Calu3 (cell line): ENCODE results near the gene LGALS9. TPM values are rescaled to one million over a fixed set of nuclear protein-coding genes. Genes with fewer than 3 reads are reported as not detected.
"Not testable (repeated sequence)": the region's sequence is repeated elsewhere in the genome, so short reads cannot be mapped to it uniquely, and the experiment has no call there.

Source experiments
- BruUV-seq: library from RNA; stranded (reverse); fragments of 400-500 nt; replicated peaks from 2 replicates; lab custom pipeline; 2021; lab: Mats Ljungman, UMichigan
- CTCF ChIA-PET: fragments of 300-600 bp; sonication (Branson Sonifier 250); formaldehyde crosslinking; loops from one replicate; lab custom pipeline; 2022; ENCODE audit warnings: antibody characterized with exemption; lab: Charles Lee
- DNase-seq: peaks from one replicate; pipeline ENCODE4 v3.0.0; 2022
- H3K27ac Mint-ChIP-seq: one replicate; pipeline ENCODE4 v1.8.0; 2022; ENCODE audit warnings: mixed read lengths; ENCODE audit not compliant: unreplicated experiment
- H3K27me3 Mint-ChIP-seq: one replicate; pipeline ENCODE4 v1.8.0; 2022; ENCODE audit warnings: mixed read lengths; ENCODE audit not compliant: unreplicated experiment
- H3K36me3 Mint-ChIP-seq: one replicate; pipeline ENCODE4 v1.8.0; 2022; ENCODE audit warnings: mild to moderate bottlenecking, moderate library complexity, mixed read lengths; ENCODE audit not compliant: insufficient read depth, unreplicated experiment
- H3K4me1 Mint-ChIP-seq: one replicate; pipeline ENCODE4 v1.8.0; 2022; ENCODE audit warnings: mild to moderate bottlenecking, low read depth, mixed read lengths; ENCODE audit not compliant: unreplicated experiment
- H3K4me3 Mint-ChIP-seq: one replicate; pipeline ENCODE4 v1.8.0; 2022; ENCODE audit warnings: mild to moderate bottlenecking, low read depth, moderate library complexity, mixed read lengths; ENCODE audit not compliant: unreplicated experiment
- H3K9me3 Mint-ChIP-seq: one replicate; pipeline ENCODE4 v1.8.0; 2022; ENCODE audit warnings: low read depth, mixed read lengths; ENCODE audit not compliant: unreplicated experiment
- CTCF ChIP-seq: fragments of 200-600 bp; IDR thresholded peaks from one replicate; pipeline ENCODE4 v1.8.0; 2022; ENCODE audit warnings: antibody characterized with exemption; ENCODE audit not compliant: unreplicated experiment
- intact Hi-C: fragments of 100-400 bp; cut with micrococcal nuclease; formaldehyde crosslinking; loops from one replicate; pipeline ENCODE4 v1.10.0; 2022; ENCODE audit not compliant: unreplicated experiment
- total RNA-seq: library from RNA; stranded (reverse); gene quantifications from 2 replicates; pipeline ENCODE4 v1.2.3, GENCODE V29; 2022

The LGALS9 gene
- total RNA-seq, 1 experiment from 2014 or later, result 93.1 TPM

DNA sequence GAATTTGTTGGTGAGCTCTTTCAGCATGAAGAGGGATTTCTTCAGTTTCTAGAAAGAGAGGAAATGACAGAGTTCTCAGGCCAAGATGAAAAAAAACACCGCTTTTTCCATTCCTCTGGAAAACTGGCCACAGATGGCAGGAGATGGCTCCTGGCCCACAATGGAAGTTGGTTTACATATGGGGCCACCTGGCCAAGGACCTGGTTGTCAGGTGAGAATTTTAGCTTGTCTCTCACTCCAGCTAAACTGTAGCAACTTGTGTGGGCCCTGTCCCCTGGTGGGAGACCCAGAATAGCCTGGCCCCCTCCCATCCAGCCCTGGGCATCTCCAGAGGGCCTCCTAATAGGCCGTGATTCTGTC, 33.6 kb downstream of the LGALS9 start:
- Mint-ChIP-seq H3K36me3 (no peaks in the 10 kb centered on the region), H3K4me1 (no peaks in the 10 kb centered on the region), H3K4me3 (no peak overlapping the region), H3K9me3 (no peaks in the 10 kb centered on the region), H3K27me3 (peaks cover 60% of the 10 kb centered on the region), H3K27ac (no peak overlapping the region)
- TF ChIP-seq CTCF, result no peak
- no peak for DNase-seq
- intact Hi-C loops, result no loop called here
- BruUV-seq, result no TSS peak
- CTCF ChIA-PET, result no interaction called here

DNA sequence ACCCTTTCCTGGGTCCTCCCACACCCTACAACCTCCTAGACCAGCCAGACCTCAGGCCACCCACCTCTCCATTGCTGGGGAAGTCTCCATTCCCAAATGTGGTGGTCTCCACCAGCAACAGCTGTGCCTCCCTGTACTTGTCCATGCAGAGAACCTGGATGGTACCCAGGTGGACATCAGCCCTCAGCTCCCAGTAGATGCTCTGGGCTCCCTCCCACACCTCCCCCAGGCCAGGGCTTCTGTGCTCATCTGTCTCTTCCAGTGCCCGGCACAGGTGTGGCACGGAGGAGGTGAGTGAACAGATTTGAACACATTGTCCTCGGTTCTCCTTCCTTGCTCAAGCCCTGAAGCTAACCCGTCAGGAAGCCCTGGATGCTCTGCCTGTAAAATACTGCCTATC, 34.6 kb downstream of the LGALS9 start:
- Mint-ChIP-seq H3K9me3 (no peaks in the 10 kb centered on the region), H3K27me3 (peaks cover 70% of the 10 kb centered on the region), H3K4me3 (no peak overlapping the region), H3K4me1 (no peaks in the 10 kb centered on the region), H3K36me3 (no peaks in the 10 kb centered on the region), H3K27ac (no peak overlapping the region)
- DNase-seq, result no peak
- BruUV-seq, result no TSS peak
- intact Hi-C loops, result no loop called here
- no peak for TF ChIP-seq CTCF
- CTCF ChIA-PET, result no interaction called here

- H3K36me3 Mint-ChIP-seq, DNase-seq, BruUV-seq, H3K4me1 Mint-ChIP-seq, H3K9me3 Mint-ChIP-seq, CTCF ChIA-PET, H3K27ac Mint-ChIP-seq, intact Hi-C loops, H3K4me3 Mint-ChIP-seq: not testable (repeated sequence)
- H3K27me3 Mint-ChIP-seq, result peaks cover 74% of the 10 kb centered on the region
Observed at GRCh38 chr17:27666270-27666669, 35.3 kb downstream of the LGALS9 start.

- no peaks in the 10 kb centered on the region for H3K4me1 Mint-ChIP-seq
- peaks cover 74% of the 10 kb centered on the region for H3K27me3 Mint-ChIP-seq
- intact Hi-C loops, result no loop called here
- TF ChIP-seq CTCF, result no peak
- no peak overlapping the region for H3K27ac Mint-ChIP-seq
- no peaks in the 10 kb centered on the region for H3K36me3 Mint-ChIP-seq
- no peak for DNase-seq
- BruUV-seq, result no TSS peak
- H3K9me3 Mint-ChIP-seq, result no peaks in the 10 kb centered on the region
- H3K4me3 Mint-ChIP-seq, result no peak overlapping the region
- CTCF ChIA-PET, result no interaction called here
Observed at GRCh38 chr17:27666831-27667560, 36.0 kb downstream of the LGALS9 start.
